Neuronal stem cell (in vitro differentiated cells): ENCODE results near the gene NXPE3. TPM values are rescaled to one million over a fixed set of nuclear protein-coding genes. Genes with fewer than 3 reads are reported as not detected.

Experiments
- DNase-seq: peaks from one replicate; pipeline ENCODE4 v3.0.0-alpha.2; 2013; ENCODE audit warnings: low spot score
- H2AFZ ChIP-seq: one replicate; pipeline ENCODE4 v1.6.1; 2013; ENCODE audit warnings: mild to moderate bottlenecking, low read length, inconsistent platforms
- H2AK5ac ChIP-seq: 2 replicates; pipeline ENCODE4 v1.6.1; 2013; ENCODE audit warnings: low read depth, mild to moderate bottlenecking, inconsistent platforms, low read length, moderate library complexity, mixed read lengths
- H2BK120ac ChIP-seq: 2 replicates; pipeline ENCODE4 v1.6.1; 2013; ENCODE audit warnings: low read depth, mild to moderate bottlenecking, inconsistent platforms, low read length, moderate library complexity, mixed read lengths
- H2BK12ac ChIP-seq: one replicate; pipeline ENCODE4 v1.6.1; 2013; ENCODE audit warnings: low read length, inconsistent platforms
- H2BK15ac ChIP-seq: 2 replicates; pipeline ENCODE4 v1.6.1; 2013; ENCODE audit warnings: mild to moderate bottlenecking, low read length, inconsistent platforms, mixed read lengths
- H2BK5ac ChIP-seq: one replicate; pipeline ENCODE4 v1.6.1; 2013; ENCODE audit warnings: inconsistent platforms, mild to moderate bottlenecking, low read length, moderate library complexity
- H3K14ac ChIP-seq: one replicate; pipeline ENCODE4 v1.6.1; 2013; ENCODE audit warnings: low read length, inconsistent platforms
- H3K18ac ChIP-seq: 2 replicates; pipeline ENCODE4 v1.6.1; 2013; ENCODE audit warnings: low read length, inconsistent platforms
- H3K23ac ChIP-seq: 2 replicates; pipeline ENCODE4 v1.6.1; 2013; ENCODE audit warnings: low read depth, mild to moderate bottlenecking, mixed read lengths, low read length, inconsistent platforms; ENCODE audit not compliant: poor library complexity
- H3K27ac ChIP-seq: replicated peaks from 3 replicates; pipeline ENCODE4 v1.5.1; 2013; ENCODE audit warnings: low read length, inconsistent platforms
- H3K27me3 ChIP-seq, 3 experiments: 2 replicates each; pipeline ENCODE4 v1.6.1; 2013; ENCODE audit warnings: low read length in 3 of 3, mild to moderate bottlenecking in 2 of 3, inconsistent platforms in 1 of 3, low read depth in 1 of 3, mixed read lengths in 1 of 3, moderate library complexity in 1 of 3; ENCODE audit not compliant: control insufficient read depth in 3 of 3, insufficient read depth in 3 of 3
- H3K36me3 ChIP-seq, 2 donors: replicated peaks in 1 of 2; 2 replicates each; pipeline ENCODE4 v1.6.1; 2013; ENCODE audit warnings: low read length in 2 of 2; ENCODE audit not compliant: control insufficient read depth in 2 of 2, insufficient read depth in 2 of 2
- H3K4ac ChIP-seq: 2 replicates; pipeline ENCODE4 v1.6.1; 2013; ENCODE audit warnings: inconsistent platforms, mild to moderate bottlenecking, low read length, moderate library complexity
- H3K4me1 ChIP-seq, 2 donors: 1 replicate in 1 of 2; 2 replicates in 1 of 2; pipeline ENCODE4 v1.6.1; 2013; ENCODE audit warnings: low read length in 2 of 2, low read depth in 1 of 2; ENCODE audit not compliant: control insufficient read depth in 2 of 2, insufficient read depth in 1 of 2
- H3K4me2 ChIP-seq: one replicate; pipeline ENCODE4 v1.6.1; 2013; ENCODE audit warnings: mild to moderate bottlenecking, low read length, inconsistent platforms; ENCODE audit not compliant: insufficient read depth, poor library complexity, severe bottlenecking
- H3K4me3 ChIP-seq, 2 donors: 2 replicates each; pipeline ENCODE4 v1.5.1; 2013; ENCODE audit warnings: low read length in 2 of 2, mild to moderate bottlenecking in 2 of 2, inconsistent platforms in 1 of 2, moderate library complexity in 1 of 2
- H3K79me1 ChIP-seq: one replicate; pipeline ENCODE4 v1.6.1; 2013; ENCODE audit warnings: low read depth, mild to moderate bottlenecking, inconsistent platforms, low read length, moderate library complexity
- H3K9ac ChIP-seq: one replicate; pipeline ENCODE4 v1.6.1; 2013; ENCODE audit warnings: mild to moderate bottlenecking, low read depth, low read length, inconsistent platforms; ENCODE audit not compliant: poor library complexity
- H3K9me3 ChIP-seq, 2 donors: replicated peaks in 1 of 2; 2 replicates each; pipeline versions ENCODE3 to v1.6.1; 2013; ENCODE audit warnings: low read length in 2 of 2, mild to moderate bottlenecking in 2 of 2, inconsistent platforms in 1 of 2, low read depth in 1 of 2, mixed read lengths in 1 of 2, moderate library complexity in 1 of 2; ENCODE audit not compliant: control insufficient read depth in 2 of 2, insufficient read depth in 1 of 2
- H4K8ac ChIP-seq: one replicate; pipeline ENCODE4 v1.6.1; 2013; ENCODE audit warnings: low read depth, mild to moderate bottlenecking, inconsistent platforms, low read length, moderate library complexity
- H4K91ac ChIP-seq: one replicate; pipeline ENCODE4 v1.6.1; 2013; ENCODE audit warnings: low read length, low read depth, mild to moderate bottlenecking, inconsistent platforms; ENCODE audit not compliant: poor library complexity
- WGBS, 2 donors: extraction: QIAGEN DNeasy Blood & Tissue Kit; methylation state at CpG; one replicate each; pipeline ENCODE4 v1.1.7; 2013; ENCODE audit warnings: missing lambda C conversion rate in 2 of 2, mixed read lengths in 1 of 2; ENCODE audit not compliant: insufficient read length in 2 of 2, insufficient replicate concordance in 1 of 2; ENCODE audit errors: extremely low coverage in 2 of 2; 5-methylcytosine and 5-hydroxymethylcytosine counted together
- polyA plus RNA-seq, 2 experiments: library from polyadenylated mRNA; stranded (reverse); fragments of 200-250 nt; gene quantifications; one replicate each; pipeline ENCODE4 v1.2.3, GENCODE V29; 2013

The NXPE3 gene
- polyA plus RNA-seq (2013, experiment 1 of 2): 11.2 TPM
- 11.8 TPM for polyA plus RNA-seq (2013, experiment 2 of 2)

DNA sequence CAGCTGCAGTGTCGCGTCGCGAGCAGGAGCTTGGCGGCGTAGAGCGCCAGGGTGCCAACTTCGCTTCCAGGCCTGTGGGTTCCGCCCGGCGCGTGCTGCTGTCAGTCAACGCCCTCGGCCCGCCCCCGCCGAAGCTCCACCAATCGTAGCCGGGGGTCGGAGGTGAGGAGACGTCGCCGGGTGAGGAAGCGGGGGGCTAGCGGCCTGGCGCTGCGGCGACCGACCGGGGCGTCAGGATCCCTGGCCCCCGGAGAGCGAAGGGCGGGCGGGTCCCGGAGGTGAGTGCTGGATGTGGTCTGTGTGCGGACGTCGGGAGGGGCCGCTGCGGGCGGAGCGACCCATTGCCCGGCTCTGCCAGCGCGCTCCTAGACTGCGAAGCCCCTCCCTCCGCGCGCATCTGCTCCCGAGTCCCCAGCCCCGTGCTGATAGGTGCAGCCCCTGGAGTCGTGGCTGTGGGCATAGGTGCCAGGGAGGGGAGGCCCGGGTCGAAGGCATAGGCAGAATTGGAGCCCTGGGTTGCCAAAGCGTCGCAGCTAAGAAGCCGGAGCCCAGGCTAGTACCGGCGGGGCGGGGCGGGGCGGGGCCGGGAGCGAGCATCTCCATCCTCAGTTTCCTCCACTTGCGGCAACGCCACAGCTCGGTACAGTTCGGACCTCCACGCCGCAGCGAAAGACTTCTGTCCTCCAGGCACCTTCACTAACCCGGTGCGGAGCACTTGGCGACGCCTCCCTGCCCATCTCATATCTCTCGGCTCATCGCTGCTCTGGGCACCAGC lies at the start of gene NXPE3:
TSS of gene NXPE3 (plus strand) at position 165 of the 775 bp plus-strand sequence. CDS start 6,386 bp downstream, outside the sequence.
- peak within 1 kb of the TSS; percentile 83 for H3K4me2 ChIP-seq
- H3K27ac ChIP-seq: peak within 1 kb of the TSS; percentile 56

DNA sequence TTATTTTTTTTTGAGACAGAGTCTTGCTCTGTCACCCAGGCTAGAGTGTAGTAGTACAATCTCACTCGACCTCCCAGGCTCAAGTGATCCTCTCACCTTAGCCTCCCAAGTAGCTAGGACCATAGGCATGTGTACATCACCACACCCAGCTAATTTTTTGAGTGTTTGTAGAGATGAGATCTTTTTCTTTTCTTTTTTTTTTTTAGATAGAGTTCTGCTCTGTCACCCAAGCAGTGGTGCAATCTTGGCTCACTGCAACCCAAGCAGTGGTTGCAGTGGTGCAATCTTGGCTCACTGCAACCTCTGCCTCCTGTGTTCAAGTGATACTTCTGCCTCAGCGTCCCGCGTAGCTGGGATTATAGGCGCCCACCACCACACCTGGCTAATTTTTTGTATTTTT lies 49.4 kb upstream of the NXPE3 start:
- no peak overlapping the region for H3K18ac ChIP-seq
- H3K27ac ChIP-seq: no peak overlapping the region
- H4K8ac ChIP-seq: no peak overlapping the region
- no peaks in the 10 kb centered on the region for H3K4me1 ChIP-seq
- no peak overlapping the region for H2AFZ ChIP-seq
- H4K91ac ChIP-seq: no peak overlapping the region
- no peak overlapping the region for H2BK15ac ChIP-seq
- H3K9ac ChIP-seq: no peak overlapping the region
- no peak overlapping the region for H2BK120ac ChIP-seq
- H3K23ac ChIP-seq: no peak overlapping the region
- no peak overlapping the region for H2BK12ac ChIP-seq
- no peaks in the 10 kb centered on the region for H3K27me3 ChIP-seq
- no peak for DNase-seq
- no CpG with 5 or more reads among the region's 5 CpGs for WGBS, 2 donors
- H3K4me2 ChIP-seq: no peak overlapping the region
- H3K36me3 ChIP-seq: peaks cover 34 to 82% of the 10 kb centered on the region in 2 donors
- no peak overlapping the region for H3K4ac ChIP-seq
- H3K4me3 ChIP-seq: no peak overlapping the region
- H2AK5ac ChIP-seq: no peak overlapping the region
- no peaks in the 10 kb centered on the region for H3K79me1 ChIP-seq
- H2BK5ac ChIP-seq: no peak overlapping the region
- peaks cover 8 to 15% of the 10 kb centered on the region in 2 donors for H3K9me3 ChIP-seq
- H3K14ac ChIP-seq: no peak overlapping the region

More for the DNA sequence above, at the start of gene NXPE3:
- no peak within 1 kb of the TSS for H3K23ac ChIP-seq
- no peaks in the 10 kb centered on the region for H3K9me3 ChIP-seq
- H3K4me3 ChIP-seq: peak within 1 kb of the TSS; percentile 60 to 86
- H3K27me3 ChIP-seq: no peaks in the 10 kb centered on the region
- no peak within 1 kb of the TSS for H2BK120ac ChIP-seq
- H2AFZ ChIP-seq: peak within 1 kb of the TSS; percentile 93
- peak within 1 kb of the TSS; percentile 14 for H2BK5ac ChIP-seq
- H3K14ac ChIP-seq: peak within 1 kb of the TSS; percentile 87
- peak; percentile 77 for DNase-seq
- H3K9ac ChIP-seq: peak within 1 kb of the TSS; percentile 95
- H2BK12ac ChIP-seq: no peak within 1 kb of the TSS
- no peak within 1 kb of the TSS for H4K8ac ChIP-seq
- H2AK5ac ChIP-seq: no peak within 1 kb of the TSS
- no peak within 1 kb of the TSS for H3K4ac ChIP-seq
- no peak within 1 kb of the TSS for H4K91ac ChIP-seq
- H3K18ac ChIP-seq: peak within 1 kb of the TSS; percentile 92
- H3K36me3 ChIP-seq: peaks cover 5 to 18% of the 10 kb centered on the region in 2 donors
- H2BK15ac ChIP-seq: peak within 1 kb of the TSS; percentile 39
- no CpG with 5 or more reads among the region's 78 CpGs for WGBS, 2 donors
- no peaks in the 10 kb centered on the region for H3K79me1 ChIP-seq
- peaks cover 2 to 10% of the 10 kb centered on the region in 2 donors for H3K4me1 ChIP-seq

DNA sequence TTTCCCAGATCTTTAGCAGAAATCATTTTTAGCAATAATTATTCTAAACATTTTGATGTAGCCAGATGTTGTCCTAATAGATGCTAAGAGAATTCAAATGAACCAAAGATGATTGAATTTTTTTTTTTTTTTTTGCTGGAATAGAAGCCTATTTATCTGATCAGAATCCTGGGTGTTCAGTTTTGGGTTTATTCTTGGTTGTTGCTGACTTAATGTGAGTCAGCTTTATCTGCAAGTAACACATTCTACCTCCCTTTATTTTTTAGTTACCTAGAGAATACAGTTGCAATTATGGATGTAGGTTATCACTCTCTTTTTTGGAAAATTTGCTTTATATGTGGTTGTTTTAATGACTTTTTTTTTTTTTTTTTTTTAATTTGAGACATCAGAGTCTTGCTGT lies 48.2 kb upstream of the NXPE3 start:
- H4K8ac ChIP-seq: no peak overlapping the region
- no peak overlapping the region for H3K9ac ChIP-seq
- no peak overlapping the region for H3K14ac ChIP-seq
- no peak overlapping the region for H3K18ac ChIP-seq
- no peak overlapping the region for H2BK15ac ChIP-seq
- H3K27ac ChIP-seq: no peak overlapping the region
- H3K9me3 ChIP-seq: peaks cover 17 to 28% of the 10 kb centered on the region in 2 donors
- H3K36me3 ChIP-seq: peaks cover 44 to 94% of the 10 kb centered on the region in 2 donors
- no peak overlapping the region for H4K91ac ChIP-seq
- no peaks in the 10 kb centered on the region for H3K27me3 ChIP-seq
- no peak overlapping the region for H2BK12ac ChIP-seq
- no peak overlapping the region for H2BK5ac ChIP-seq
- no peak overlapping the region for H2BK120ac ChIP-seq
- no peak overlapping the region for H3K4me2 ChIP-seq
- no peak overlapping the region for H3K23ac ChIP-seq
- no peak overlapping the region for H3K4me3 ChIP-seq
- DNase-seq: no peak
- no peaks in the 10 kb centered on the region for H3K79me1 ChIP-seq
- no peak overlapping the region for H2AFZ ChIP-seq
- no peak overlapping the region for H3K4ac ChIP-seq
- no peak overlapping the region for H2AK5ac ChIP-seq
- no peaks in the 10 kb centered on the region for H3K4me1 ChIP-seq

DNA sequence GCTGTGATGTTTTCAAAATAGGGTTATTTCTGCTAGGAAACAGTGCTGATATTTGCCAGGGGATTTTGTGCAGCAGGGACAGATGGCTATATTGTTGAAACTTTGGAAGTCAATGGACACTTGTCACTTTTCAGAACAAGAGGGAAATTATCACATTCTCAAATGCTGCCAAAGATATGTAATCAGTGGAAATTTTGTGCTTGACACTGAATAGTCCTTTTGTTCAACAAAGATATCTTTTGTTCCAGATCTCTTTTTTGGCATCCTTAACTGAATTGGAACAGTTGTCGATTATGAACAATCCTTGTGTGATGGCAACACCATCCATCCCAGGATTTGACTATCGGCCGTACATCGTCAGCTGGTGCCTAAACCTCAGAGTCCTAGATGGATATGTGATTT lies 46.8 kb upstream of the NXPE3 start:
- Histone ChIP-seq H3K9me3 (peaks cover 20 to 42% of the 10 kb centered on the region in 2 donors), H3K18ac (no peak overlapping the region), H3K14ac (no peak overlapping the region), H2AFZ (no peak overlapping the region), H3K4me2 (no peak overlapping the region), H4K91ac (no peak overlapping the region), H2BK12ac (no peak overlapping the region), H3K36me3 (peaks cover 54 to 98% of the 10 kb centered on the region in 2 donors), H4K8ac (no peak overlapping the region), H3K4me3 (no peak overlapping the region), H3K23ac (no peak overlapping the region), H3K4ac (no peak overlapping the region), H2BK120ac (no peak overlapping the region), H3K27me3 (no peaks in the 10 kb centered on the region), H3K4me1 (no peaks in the 10 kb centered on the region), H3K79me1 (no peaks in the 10 kb centered on the region), H3K9ac (no peak overlapping the region), H2AK5ac (no peak overlapping the region), H2BK5ac (no peak overlapping the region), H2BK15ac (no peak overlapping the region), H3K27ac (no peak overlapping the region)
- DNase-seq: no peak
- WGBS, 2 donors: no CpG with 5 or more reads among the region's 4 CpGs
